Upper lobe of left lung (tissue), 6 donors: ENCODE measurements around the gene B3GNT8. TPM values are rescaled to one million over a fixed set of nuclear protein-coding genes. Genes with fewer than 3 reads are reported as not detected.
"Not testable (repeated sequence)": the region's sequence is repeated elsewhere in the genome, so short reads cannot be mapped to it uniquely, and the experiment has no call there.

ENCODE experiments used
- ATAC-seq, 2 donors: fragments of 200-7000 bp; cut with Tn5 transposase; one replicate each; pipeline ENCODE4 v1.9.1; 2022; ENCODE audit warnings: mild to moderate bottlenecking in 2 of 2, moderate library complexity in 2 of 2; ENCODE audit not compliant: low FRiP score in 2 of 2
- DNase-seq, 2 donors: peaks; one replicate each; pipeline ENCODE4 v3.0.0-alpha.2; 2019 to 2020
- H3K27ac ChIP-seq, 4 donors: fragments of 200-600 bp; sonication (generic); one replicate each; pipeline ENCODE4 v1.5.1; 2016 to 2019
- H3K27me3 ChIP-seq, 4 donors: fragments of 200-600 bp; sonication (generic); one replicate each; pipeline ENCODE4 v1.5.1; 2017 to 2019
- H3K36me3 ChIP-seq, 4 donors: fragments of 200-600 bp; sonication (generic); one replicate each; pipeline ENCODE4 v1.5.1; 2016 to 2019
- H3K4me1 ChIP-seq, 4 donors: fragments of 200-600 bp; sonication (generic); one replicate each; pipeline ENCODE4 v1.5.1; 2018 to 2019
- H3K4me3 ChIP-seq, 4 donors: fragments of 200-600 bp; sonication (generic); one replicate each; pipeline ENCODE4 v1.5.1; 2017 to 2019; ENCODE audit warnings: mild to moderate bottlenecking in 2 of 4, moderate library complexity in 1 of 4
- H3K9me3 ChIP-seq, 4 donors: fragments of 200-600 bp; sonication (generic); one replicate each; pipeline ENCODE4 v1.5.1; 2018 to 2019
- EP300 ChIP-seq, 4 donors: sonication (generic); formaldehyde crosslinking; IDR thresholded peaks; one replicate each; pipeline ENCODE4 v1.5.1; 2017; ENCODE audit warnings: antibody characterized with exemption in 4 of 4, control low read depth in 2 of 4
- POLR2A ChIP-seq, 4 donors: fragments of 450-650 bp; IDR thresholded peaks; one replicate each; pipeline ENCODE4 v1.5.1; 2016 to 2017; ENCODE audit warnings: antibody characterized with exemption in 4 of 4, mild to moderate bottlenecking in 2 of 4
- POLR2AphosphoS5 ChIP-seq, 2 donors: sonication (generic); formaldehyde crosslinking; IDR thresholded peaks; one replicate each; pipeline ENCODE4 v1.5.1; 2017; ENCODE audit warnings: antibody characterized with exemption in 2 of 2
- WGBS, 2 donors: methylation state at CpG; one replicate each; pipeline ENCODE4 v1.1.5; 2017 to 2018; 5-methylcytosine and 5-hydroxymethylcytosine counted together
- total RNA-seq, 6 donors: library from RNA; depleted of rRNA in 4 of 6; stranded (reverse); fragments of >200 nt in 4 of 6; gene quantifications; one replicate each; pipeline versions ENCODE4 v1.1.0 to v1.2.1, GENCODE V29; 2016 to 2021
- TF ChIP-seq, protein P1 (sequence below), 6 experiments: fragments of 450-650 bp in 4 of 6; fragments of 200-600 bp in 2 of 6; sonication (generic) in 2 of 6; IDR thresholded peaks; one replicate each; pipeline ENCODE4 v1.5.1; 2016 to 2019; ENCODE audit warnings: antibody characterized with exemption in 6 of 6
- donor health status: DM: no; HTN: no; CAD: no; lungs with moderate emphysema.
- donor health status: DM: no; HTN: yes; CAD: no; lungs with severe emphysema.

The B3GNT8 gene
- total RNA-seq, 6 donors from 2014 or later, result 10.0 to 39.1 (median 23.4) TPM

DNA sequence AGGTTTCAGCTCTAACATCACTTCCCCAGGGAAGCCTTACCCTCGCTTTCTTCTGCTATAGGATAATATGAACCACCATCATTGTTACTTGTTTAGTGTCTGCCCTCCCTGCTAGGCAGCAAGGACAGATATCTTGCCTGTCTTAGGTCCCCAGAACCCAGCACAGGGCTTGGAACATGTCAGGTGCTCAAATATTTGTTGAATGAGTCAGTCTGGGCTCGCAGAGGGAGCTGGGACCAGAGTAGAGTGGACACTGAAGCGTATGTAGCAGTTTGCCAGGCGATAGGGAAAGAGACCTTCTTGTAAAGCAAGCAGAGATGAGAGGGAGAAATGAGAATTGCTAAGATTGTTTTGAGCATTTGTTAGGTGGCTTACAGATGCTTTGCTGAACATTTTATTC, 17.9 kb downstream of the B3GNT8 start:
- Histone ChIP-seq H3K4me1 (peaks cover 62 to 94% (median 82%) of the 10 kb centered on the region in 4 donors), H3K9me3 (no peaks in the 10 kb centered on the region), H3K27me3 (no peaks in the 10 kb centered on the region), H3K36me3 (peaks cover 0 to 26% (median 12%) of the 10 kb centered on the region in 4 donors), H3K27ac (peak overlapping the region; percentile 81 to 92 (median 84)), H3K4me3 (no peak overlapping the region)
- TF ChIP-seq, protein P1, sequence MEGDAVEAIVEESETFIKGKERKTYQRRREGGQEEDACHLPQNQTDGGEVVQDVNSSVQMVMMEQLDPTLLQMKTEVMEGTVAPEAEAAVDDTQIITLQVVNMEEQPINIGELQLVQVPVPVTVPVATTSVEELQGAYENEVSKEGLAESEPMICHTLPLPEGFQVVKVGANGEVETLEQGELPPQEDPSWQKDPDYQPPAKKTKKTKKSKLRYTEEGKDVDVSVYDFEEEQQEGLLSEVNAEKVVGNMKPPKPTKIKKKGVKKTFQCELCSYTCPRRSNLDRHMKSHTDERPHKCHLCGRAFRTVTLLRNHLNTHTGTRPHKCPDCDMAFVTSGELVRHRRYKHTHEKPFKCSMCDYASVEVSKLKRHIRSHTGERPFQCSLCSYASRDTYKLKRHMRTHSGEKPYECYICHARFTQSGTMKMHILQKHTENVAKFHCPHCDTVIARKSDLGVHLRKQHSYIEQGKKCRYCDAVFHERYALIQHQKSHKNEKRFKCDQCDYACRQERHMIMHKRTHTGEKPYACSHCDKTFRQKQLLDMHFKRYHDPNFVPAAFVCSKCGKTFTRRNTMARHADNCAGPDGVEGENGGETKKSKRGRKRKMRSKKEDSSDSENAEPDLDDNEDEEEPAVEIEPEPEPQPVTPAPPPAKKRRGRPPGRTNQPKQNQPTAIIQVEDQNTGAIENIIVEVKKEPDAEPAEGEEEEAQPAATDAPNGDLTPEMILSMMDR (IDR thresholded peaks at IDR 0.05), result no peak
- TF ChIP-seq POLR2A (IDR thresholded peaks at IDR 0.05) (peak in 1 of 4 donors; percentile 52), POLR2AphosphoS5 (IDR thresholded peaks at IDR 0.05) (peak in 1 of 2 donors; percentile 2), EP300 (IDR thresholded peaks at IDR 0.05) (peak in 1 of 4 donors; percentile 55)
- DNase-seq (peak in 1 of 2 donors; percentile 84), ATAC-seq (peak; percentile 43 to 87)
- WGBS, 2 donors, result 54 to 60% methylated on average over 4 of the region's 4 CpGs

DNA sequence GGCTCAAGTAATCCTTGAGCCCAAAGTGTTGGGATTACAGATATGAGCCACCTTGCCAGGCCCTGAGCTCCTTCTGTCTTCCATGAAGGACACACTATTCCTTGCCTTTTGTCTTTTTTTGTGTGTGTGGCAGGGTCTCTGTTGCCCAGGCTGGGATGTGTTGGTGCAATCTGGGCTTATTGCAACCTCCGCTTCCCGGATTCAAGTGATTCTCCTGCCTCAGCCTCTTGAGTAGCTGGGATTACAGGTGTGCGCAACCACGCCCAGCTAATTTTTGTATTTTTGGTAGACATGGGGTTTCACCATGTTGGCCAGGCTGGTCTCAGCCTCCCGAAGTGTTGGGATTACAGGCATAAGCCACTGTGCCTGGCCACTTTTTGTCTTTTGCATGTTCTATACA, 18.3 kb downstream of the B3GNT8 start:
- peak overlapping the region; percentile 81 to 92 (median 84) for H3K27ac ChIP-seq
- H3K36me3 ChIP-seq, result peaks cover 0 to 21% (median 7%) of the 10 kb centered on the region in 4 donors
- 65 to 78% methylated on average over 5 of the region's 5 CpGs for WGBS, 2 donors
- peaks cover 62 to 91% (median 80%) of the 10 kb centered on the region in 4 donors for H3K4me1 ChIP-seq
- H3K9me3 ChIP-seq, H3K27me3 ChIP-seq, ATAC-seq, H3K4me3 ChIP-seq: not testable (repeated sequence)
- DNase-seq, result peak in 1 of 2 donors; percentile 60
- peak in 3 of 4 donors; percentile 27 to 78 (median 70) for TF ChIP-seq EP300 (IDR thresholded peaks at IDR 0.05)

DNA sequence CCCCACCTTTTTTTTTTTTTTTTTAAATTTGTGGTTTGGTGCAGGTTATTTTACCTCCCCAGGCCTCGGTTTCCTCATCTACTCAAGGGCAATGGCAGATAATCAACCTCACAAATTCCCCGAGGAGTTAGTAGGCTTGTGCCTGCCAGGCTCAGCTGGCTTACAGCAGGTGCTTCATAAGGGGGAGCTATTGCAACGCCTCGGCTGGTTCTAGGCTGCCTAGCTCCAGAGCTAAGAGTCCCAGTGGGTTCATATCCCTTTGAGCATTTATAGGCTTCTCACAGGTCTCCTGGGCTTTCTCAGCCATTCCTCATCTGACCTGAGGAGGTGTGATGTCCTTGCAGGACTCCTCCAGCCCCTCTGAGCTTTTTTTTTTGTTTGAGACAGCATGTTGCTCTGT, 18.9 kb downstream of the B3GNT8 start:
- Histone ChIP-seq H3K4me3 (no peak overlapping the region), H3K4me1 (peaks cover 62 to 85% (median 79%) of the 10 kb centered on the region in 4 donors), H3K27me3 (no peaks in the 10 kb centered on the region), H3K9me3 (no peaks in the 10 kb centered on the region), H3K36me3 (peaks cover 0 to 17% (median 4%) of the 10 kb centered on the region in 4 donors), H3K27ac (peak overlapping the region; percentile 81 to 92 (median 84))
- ATAC-seq (no peak), DNase-seq (peak in 1 of 2 donors; percentile 72)
- TF ChIP-seq, protein P1 (IDR thresholded peaks at IDR 0.05), result no peak
- TF ChIP-seq POLR2AphosphoS5 (IDR thresholded peaks at IDR 0.05), result no peak
- no peak for TF ChIP-seq EP300 (IDR thresholded peaks at IDR 0.05)
- TF ChIP-seq POLR2A (IDR thresholded peaks at IDR 0.05), result no peak
- 65 to 93% methylated on average over 4 of the region's 4 CpGs for WGBS, 2 donors

DNA sequence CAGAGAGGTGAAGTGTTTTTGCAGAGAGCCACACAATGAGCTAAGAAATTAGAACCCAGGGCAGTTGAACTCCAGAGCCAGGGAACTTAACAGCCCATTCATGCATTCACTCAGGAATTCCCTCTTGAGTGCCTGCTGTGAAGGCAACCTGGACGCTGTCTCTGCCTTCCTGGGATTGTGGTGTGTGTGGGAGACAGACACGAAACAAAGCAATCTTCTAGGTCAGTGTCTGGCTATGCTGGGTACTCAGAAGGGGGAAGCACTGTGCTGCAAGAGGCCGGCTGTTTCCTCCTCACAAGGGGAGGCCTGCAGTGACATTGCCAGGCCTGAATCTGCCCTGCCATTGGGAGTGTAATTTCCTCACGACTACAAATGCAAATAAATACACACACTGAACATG, 19.9 kb downstream of the B3GNT8 start:
- peak; percentile 58 to 59 for ATAC-seq
- H3K9me3 ChIP-seq, result no peaks in the 10 kb centered on the region
- no peak for DNase-seq
- peaks cover 0 to 23% (median 2%) of the 10 kb centered on the region in 4 donors for H3K36me3 ChIP-seq
- H3K4me1 ChIP-seq, result peaks cover 66 to 83% (median 75%) of the 10 kb centered on the region in 4 donors
- H3K27ac ChIP-seq, result peak overlapping the region; percentile 69 to 92 (median 83)
- H3K27me3 ChIP-seq, result no peaks in the 10 kb centered on the region
- no peak overlapping the region for H3K4me3 ChIP-seq
- 17 to 18% methylated on average over 1 to 4 of the region's 4 CpGs for WGBS, 2 donors
- TF ChIP-seq, protein P1 (IDR thresholded peaks at IDR 0.05), result peak in 1 of 6 experiments; percentile 23
- TF ChIP-seq POLR2AphosphoS5 (IDR thresholded peaks at IDR 0.05), result no peak
- peak in 1 of 4 donors; percentile 8 for TF ChIP-seq POLR2A (IDR thresholded peaks at IDR 0.05)
- TF ChIP-seq EP300 (IDR thresholded peaks at IDR 0.05), result no peak

DNA sequence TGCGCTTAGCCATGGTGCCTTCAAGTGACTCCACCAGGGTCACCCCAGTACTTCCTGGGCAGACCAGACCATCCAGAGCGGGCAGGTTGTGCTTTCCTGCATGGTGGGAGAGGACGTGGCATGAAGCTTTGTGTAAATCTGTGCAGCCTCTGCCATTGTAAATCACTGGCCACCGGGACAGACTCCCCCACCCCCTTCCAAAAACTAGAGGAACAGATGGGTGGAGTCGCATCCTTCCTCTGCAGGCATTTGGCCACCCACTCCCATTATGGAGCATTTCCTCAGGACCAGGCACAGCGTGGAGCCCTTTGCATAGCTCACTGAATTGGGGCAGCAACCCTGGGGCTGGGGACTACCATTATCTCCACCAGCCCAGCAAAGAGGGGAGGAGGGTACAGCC, 21.4 kb downstream of the B3GNT8 start:
- Histone ChIP-seq H3K9me3 (no peaks in the 10 kb centered on the region), H3K4me1 (peaks cover 58 to 83% (median 64%) of the 10 kb centered on the region in 4 donors), H3K36me3 (peaks cover 0 to 14% (median 2%) of the 10 kb centered on the region in 4 donors), H3K27me3 (no peaks in the 10 kb centered on the region), H3K27ac (peak overlapping the region; percentile 69 to 92 (median 83)), H3K4me3 (no peak overlapping the region)
- DNase-seq (no peak), ATAC-seq (no peak)
- 66 to 69% methylated on average over 6 of the region's 6 CpGs for WGBS, 2 donors
- peak in 1 of 2 donors; percentile 33 for TF ChIP-seq POLR2AphosphoS5 (IDR thresholded peaks at IDR 0.05)
- TF ChIP-seq, protein P1 (IDR thresholded peaks at IDR 0.05), result no peak
